Peyer's patch (tissue), 4 donors: Measurements from ENCODE around the gene STAT4.

Source experiments
- CTCF ChIP-seq, 6 experiments: fragments of 450-650 bp in 4 of 6; fragments of 200-600 bp in 2 of 6; sonication (generic) in 1 of 6; IDR thresholded peaks; one replicate each; pipeline ENCODE4 v1.5.1; 2017 to 2019; ENCODE audit warnings: antibody characterized with exemption in 6 of 6, mild to moderate bottlenecking in 3 of 6, moderate library complexity in 1 of 6
- POLR2A ChIP-seq, 2 donors: fragments of 450-650 bp; IDR thresholded peaks; one replicate each; pipeline ENCODE4 v1.5.1; 2017; ENCODE audit warnings: antibody characterized with exemption in 2 of 2, mild to moderate bottlenecking in 2 of 2, moderate library complexity in 2 of 2

DNA sequence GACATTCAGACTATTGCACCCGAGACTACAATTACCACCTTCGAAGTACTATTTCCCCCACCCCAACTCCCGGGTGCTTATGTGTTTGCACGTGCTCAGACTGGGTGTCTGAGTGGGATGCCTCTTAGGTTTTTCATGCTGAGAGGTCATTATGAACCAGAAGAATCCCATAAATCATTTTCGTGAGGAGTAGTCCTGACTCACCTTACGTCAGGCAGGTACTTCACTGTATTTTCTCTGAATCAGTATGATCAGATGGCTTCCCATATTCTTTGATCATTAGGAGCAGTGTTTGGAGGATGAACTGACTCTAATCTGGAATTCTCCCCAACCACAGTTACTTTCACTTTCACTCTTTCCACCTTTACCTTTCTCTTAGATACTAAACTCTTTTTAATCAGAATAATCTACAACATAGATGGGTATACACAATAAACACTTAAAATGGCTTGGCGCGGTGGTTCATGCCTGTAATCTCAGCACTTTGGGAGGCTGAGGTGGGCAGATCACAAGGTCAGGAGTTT is 38.4 kb upstream of the STAT4 start:
- TF ChIP-seq CTCF (IDR thresholded peaks at IDR 0.05) (no peak), POLR2A (IDR thresholded peaks at IDR 0.05) (no peak)
